VCaP (cell line): Measurements from ENCODE around the gene ETFB.

Experiments used
- H3K27ac ChIP-seq: fragments of 450-650 bp; 2 replicates; pipeline ENCODE4 v1.5.1; 2017
- CTCF ChIP-seq: fragments of 450-650 bp; conservative IDR thresholded peaks from 2 replicates; pipeline ENCODE4 v1.5.1; 2017; ENCODE audit warnings: mild to moderate bottlenecking, moderate library complexity

The ETFB gene

GRCh38 chr19:51330366-51330765 lies 35.8 kb downstream of the ETFB start:
- TF ChIP-seq CTCF: no peak
- H3K27ac ChIP-seq: no peak overlapping the region

GRCh38 chr19:51329411-51329810 lies 36.8 kb downstream of the ETFB start:
- no peak overlapping the region for H3K27ac ChIP-seq
- no peak for TF ChIP-seq CTCF

GRCh38 chr19:51327066-51328001 lies 38.9 kb downstream of the ETFB start:
- no peak overlapping the region for H3K27ac ChIP-seq
- TF ChIP-seq CTCF: no peak

- no peak overlapping the region for H3K27ac ChIP-seq
- TF ChIP-seq CTCF: no peak
Measured at GRCh38 chr19:51326216-51327065, 39.7 kb downstream of the ETFB start.

DNA sequence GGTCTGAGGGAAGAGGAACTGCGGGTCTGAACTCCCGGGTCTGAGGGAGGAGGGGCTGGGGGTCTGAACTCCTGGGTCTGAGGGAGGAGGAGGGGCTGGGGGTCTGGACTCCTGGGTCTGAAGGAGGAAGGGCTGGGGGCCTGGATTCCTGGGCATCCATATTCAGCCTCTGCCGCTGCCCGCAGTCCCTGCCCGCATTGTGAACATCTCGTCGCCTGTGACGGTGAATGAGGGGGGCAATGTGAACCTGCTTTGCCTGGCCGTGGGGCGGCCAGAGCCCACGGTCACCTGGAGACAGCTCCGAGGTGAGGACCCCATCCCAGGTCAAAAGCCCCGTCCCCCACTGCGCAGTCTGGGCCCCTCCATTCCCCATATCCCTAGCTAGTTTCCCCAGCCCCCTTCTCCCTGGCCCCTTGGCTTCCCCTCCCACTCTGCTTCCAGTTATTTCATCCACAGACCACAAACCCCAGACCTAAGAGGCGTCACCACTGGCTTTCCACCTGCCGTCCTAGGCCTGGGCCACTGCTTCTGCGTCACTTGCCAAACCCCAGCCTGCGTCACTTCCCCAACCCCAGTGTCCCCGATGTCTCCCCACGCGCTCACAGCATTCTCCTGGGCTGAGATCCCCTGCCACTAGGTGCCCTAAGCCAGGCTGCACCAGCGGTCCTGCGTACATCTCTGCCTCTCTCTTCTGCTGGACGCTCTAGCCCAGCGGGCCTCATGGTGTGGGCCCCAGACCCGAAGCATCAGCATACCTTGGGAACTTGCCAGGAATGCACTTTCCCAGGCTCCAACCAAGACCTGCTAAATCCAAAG lies 40.8 kb downstream of the ETFB start:
- no peak overlapping the region for H3K27ac ChIP-seq
- no peak for TF ChIP-seq CTCF

DNA sequence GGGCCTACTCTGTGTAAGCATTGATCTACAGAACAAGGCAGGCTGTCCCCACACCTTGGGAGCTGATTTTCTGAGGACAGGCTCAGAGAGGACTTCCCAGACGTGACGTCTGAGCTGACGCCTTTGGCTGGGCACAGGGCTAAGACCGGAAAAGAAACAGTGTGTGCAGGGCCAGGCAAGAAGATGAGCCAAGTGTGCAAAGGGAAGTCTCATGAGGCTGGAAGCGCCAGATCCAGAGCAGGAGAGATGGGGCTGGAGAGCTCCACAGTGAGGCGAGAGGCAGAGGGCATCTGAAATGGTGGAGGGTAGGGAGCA lies 42.1 kb downstream of the ETFB start:
- H3K27ac ChIP-seq: no peak overlapping the region
- TF ChIP-seq CTCF: no peak
